GM20431 (cell line): ENCODE results near the gene INPP5D.
"Not testable (repeated sequence)": the region's sequence is repeated elsewhere in the genome, so short reads cannot be mapped to it uniquely, and the experiment has no call there.

ENCODE experiments used
- in situ Hi-C: fragments of 300-500 bp; cut with MseI, MboI; formaldehyde crosslinking; loops from one replicate; pipeline ENCODE4 v1.15.0; 2020; ENCODE audit warnings: low sequenced_read_pairs; ENCODE audit not compliant: unreplicated experiment

The INPP5D gene

DNA sequence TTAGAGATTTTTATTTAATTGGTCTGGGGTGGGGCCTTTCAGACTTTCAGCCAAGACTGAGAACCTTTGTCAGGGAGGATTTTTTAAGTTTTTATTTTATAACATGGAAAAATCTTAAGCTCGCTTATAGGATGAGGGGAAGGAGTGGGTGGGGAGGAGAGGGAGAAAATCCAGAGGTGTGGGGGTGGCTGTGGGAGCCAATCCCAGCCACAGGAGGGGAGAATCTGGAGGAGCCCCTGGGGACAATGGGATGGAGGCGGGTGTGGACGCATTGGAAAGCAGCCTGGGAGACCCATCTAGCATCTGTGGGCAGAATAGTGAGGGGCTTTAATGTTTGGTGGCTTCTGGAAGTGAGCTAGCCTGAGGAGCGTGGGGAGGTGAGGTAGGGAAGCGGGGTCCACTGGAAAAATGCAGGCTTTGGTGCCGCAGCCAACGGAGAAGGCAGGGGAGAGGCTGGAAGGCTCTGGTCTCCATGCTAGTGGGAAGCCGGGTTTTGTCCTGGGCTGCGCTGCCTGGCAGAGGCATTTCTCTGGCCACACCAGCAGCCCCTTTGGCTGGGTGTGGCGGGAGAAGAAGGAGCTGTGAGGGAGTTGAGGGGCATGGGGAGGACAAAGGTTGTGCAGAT lies 11.5 kb upstream of the INPP5D start:
- in situ Hi-C loops, result loop anchor here (25.0 kb wide), 1 partner anchor 436 kb away; no protein-coding TSS in a partner anchor

DNA sequence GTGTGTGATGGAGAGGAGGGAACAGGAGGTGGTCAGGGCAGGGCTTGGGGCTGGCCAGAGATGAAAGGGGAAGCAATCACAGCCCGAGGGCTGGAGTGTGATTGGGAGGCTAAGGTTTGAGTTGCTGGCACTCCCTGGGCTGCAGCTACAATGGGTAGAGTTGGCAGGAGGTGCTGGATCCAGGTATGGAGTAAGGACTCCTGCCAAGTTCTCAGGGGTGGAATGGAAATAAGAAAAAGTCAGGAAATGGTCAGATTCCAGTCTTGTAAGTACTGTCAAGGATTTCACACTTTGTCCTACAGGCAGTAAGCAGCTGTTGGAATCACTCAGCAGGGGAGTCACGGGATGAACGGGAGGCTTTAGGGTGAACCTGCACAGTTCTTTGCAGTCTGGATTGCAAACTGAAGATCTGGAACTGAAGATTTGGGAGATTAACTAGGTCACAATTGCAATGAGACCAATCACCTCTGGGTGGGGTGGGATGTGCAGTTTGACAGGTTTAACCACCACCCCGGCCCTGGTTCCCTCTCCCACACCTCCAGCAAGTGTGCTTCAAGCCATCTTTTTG lies 10.9 kb upstream of the INPP5D start:
- in situ Hi-C loops, result loop anchor here (25.0 kb wide), 1 partner anchor 437 kb away; no protein-coding TSS in a partner anchor

DNA sequence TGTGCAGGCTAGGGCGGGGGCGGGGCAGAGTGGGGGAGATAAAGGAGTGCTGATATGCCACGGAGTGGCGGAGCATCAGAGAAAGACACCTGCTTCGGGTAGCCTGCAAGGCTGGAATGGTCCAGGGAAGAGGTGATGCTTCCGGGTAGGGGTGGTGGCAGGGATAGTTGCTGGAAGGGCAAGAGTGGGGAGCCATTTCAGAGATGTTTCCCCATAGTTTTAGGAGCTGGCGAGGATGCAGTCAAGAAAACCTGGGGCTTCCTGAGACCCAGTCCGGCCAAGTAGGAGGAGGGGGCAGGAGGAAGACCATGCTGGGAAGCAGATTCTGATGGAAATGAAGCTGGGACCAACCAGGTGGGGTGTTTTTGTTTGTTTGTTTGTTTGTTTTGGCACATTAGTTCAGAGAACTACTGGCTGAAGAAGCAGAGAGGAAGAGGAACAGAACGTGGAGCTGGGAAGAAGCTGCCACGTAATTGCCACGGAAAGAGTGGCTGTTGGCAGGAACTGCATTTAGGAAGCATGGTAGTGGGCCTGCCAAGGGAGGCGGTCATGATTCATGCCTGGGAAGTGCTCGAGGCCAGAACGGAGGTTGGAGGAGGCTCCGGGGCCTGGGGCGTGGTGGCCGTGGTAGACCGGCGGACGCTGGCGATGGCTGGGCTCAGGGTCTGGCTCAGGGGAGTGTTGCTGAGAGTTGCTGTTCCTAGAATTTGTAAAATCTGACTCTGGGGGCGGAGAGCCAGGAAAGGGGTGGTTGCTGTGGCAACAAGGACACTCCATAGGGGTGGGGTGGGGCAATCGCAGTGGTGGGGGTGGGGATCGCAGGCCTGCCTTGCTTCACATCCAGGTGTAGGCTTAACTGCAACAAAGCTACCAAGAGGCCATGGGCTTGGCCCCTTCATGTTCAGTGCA lies 8.6 kb upstream of the INPP5D start:
- in situ Hi-C loops, result no loop called here

GRCh38 chr2:233052517-233052916 lies 7.6 kb upstream of the INPP5D start:
- in situ Hi-C loops, result not testable (repeated sequence)

- in situ Hi-C loops, result no loop called here
Measured at GRCh38 chr2:233053928-233054784, 6.0 kb upstream of the INPP5D start.

- in situ Hi-C loops, result no loop called here
Measured at GRCh38 chr2:233055362-233055761, 4.8 kb upstream of the INPP5D start.

DNA sequence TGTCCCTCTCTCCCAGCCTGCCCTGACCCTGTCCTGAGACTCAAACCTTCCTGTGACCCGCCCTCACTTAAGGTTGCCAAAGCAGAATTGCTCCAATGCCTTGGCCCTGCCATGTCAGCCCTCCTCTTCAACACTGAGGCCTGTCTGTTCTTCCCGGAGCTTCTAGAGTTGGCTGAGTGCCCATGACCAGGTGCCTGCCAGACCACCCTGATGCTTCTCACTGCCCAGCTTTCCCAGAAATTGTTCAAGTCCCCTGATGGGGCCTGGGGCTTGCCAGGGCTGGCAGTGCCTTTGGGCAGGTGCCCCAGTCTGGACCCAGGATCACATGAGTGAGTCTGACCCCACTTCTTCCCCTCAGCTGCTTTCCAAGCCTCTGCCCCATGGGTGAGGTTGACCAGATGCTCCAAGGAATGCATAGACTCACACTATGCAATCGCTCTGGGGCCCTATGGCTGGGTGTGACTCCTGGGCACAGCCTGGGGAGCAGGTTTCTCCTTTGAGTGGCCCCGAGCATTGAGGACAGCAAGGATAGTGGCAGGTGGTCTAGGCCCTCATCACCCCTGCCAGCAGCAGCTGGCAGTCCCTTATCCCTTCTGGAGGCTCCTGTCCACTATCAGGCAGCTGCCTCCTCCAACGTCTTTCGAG lies 3.1 kb upstream of the INPP5D start:
- in situ Hi-C loops, result no loop called here

DNA sequence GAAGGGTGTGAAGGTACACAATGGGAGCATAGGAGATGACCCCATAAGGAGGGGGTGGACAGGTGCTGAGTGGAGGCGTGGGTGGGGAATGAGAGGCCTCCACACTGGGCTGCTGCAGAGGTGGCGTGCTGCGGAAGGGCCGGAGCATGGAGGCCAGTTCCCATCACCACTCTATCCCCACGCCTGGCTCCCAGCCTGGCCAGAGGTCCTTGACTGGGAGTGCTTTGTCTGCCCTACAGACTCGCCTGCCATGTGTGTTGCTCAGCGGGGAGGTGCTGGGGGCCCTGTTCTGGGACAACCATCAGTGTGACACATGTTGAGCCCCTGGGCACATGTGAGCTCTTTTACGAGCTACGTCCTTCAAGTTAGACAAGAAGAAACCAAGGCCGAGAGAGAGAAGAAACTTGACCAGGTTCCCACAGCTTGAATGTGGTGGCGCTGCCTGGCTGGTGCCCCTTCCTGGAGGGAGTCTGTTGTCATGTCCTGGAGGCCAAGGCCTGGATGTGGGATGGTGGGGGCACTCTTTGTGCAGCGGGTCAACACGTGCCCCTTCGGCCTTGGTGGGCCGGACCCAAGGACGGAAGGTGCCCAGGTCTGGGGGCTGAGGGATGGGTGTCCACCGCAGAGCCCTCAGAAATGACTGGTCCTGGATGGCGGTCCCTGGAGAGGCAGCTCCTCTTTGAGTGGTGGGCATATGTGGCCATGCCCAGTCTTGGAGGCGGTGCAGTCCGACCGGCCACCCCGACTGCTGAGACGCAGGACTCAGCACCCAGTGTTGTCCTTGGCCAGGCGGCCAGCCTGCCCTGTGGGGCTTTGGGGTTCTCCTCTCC lies 1.2 kb upstream of the INPP5D start:
- in situ Hi-C loops, result no loop called here

- in situ Hi-C loops, result no loop called here
Measured at GRCh38 chr2:233059547-233059796, 670 bp upstream of the INPP5D start.

DNA sequence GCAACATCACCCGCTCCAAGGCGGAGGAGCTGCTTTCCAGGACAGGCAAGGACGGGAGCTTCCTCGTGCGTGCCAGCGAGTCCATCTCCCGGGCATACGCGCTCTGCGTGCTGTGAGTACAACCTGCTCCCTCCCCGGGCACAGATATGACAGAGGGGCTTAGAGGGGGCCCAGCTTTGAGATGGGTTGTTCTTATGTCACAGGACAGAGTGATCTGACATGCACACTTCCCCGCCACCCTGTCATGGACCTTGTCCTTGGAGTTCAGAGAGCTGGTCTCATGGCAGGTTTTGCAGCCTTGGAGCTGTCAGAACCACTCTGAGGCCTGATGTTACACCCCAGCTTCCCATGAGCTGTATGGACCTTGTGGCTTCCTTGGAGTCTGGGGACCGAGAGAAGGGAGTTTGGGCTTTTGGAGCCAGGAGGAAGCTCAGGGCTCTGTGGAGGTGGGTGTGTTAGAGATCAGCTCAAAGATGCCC lies 398 bp downstream of the INPP5D start:
- in situ Hi-C loops, result no loop called here

DNA sequence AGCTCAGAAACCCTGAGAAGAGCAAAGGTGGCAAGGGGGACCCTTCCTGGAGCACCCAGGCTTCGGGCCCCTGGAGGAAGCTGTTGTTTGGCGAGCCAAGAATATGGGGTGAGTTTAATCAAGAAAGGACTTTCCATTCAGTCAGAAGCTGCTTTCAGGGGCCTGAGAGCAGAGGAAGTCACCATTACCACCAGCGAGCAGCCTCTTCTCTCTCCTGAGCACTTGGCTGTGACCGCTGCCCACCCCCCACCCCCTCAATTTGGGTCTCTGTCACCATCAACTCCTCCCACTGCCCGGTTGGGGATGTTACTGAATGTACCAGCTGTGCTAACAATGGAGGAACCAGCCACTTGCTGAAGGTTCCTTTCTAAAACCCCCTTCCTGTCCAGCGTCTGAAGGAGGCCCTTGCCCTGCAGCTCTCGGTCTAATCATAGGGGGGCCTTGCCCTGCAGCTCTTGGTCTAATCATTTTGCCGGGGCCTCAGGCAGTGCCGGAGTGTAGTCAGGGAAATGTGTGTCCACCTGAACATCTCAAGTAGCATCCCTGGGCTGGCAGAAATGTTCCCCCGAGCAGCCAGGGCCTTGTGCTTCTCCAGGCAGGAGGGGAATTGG lies 943 bp downstream of the INPP5D start:
- in situ Hi-C loops, result no loop called here

- in situ Hi-C loops, result no loop called here
Measured at GRCh38 chr2:233061591-233062450, 1.7 kb downstream of the INPP5D start.

GRCh38 chr2:233062451-233062850 lies 2.3 kb downstream of the INPP5D start:
- in situ Hi-C loops, result no loop called here

GRCh38 chr2:233062946-233063268 lies 2.8 kb downstream of the INPP5D start:
- in situ Hi-C loops, result no loop called here

- in situ Hi-C loops, result no loop called here
Measured at GRCh38 chr2:233063269-233063975, 3.3 kb downstream of the INPP5D start.

DNA sequence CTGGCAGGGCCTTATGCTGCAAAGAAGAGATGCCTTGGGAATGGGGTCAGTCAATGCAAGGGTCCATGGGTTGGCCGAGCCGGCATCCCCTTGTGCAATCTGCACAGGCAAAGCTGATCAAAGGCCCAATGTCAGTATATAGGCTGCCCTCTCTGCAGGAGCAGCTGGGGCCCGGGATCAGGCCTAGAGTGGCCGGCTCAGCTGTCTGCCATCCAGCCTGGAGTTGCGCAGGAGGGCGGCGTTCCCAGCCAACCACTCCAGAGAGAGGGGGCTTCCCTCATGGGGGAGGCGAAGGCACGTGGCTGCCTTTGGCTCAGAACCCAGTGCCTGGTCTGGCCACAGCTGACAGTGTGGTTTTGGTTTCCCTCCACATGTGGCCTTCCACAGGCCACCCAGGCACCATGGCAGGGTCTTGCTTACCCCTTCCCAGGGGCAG lies 3.9 kb downstream of the INPP5D start:
- in situ Hi-C loops, result no loop called here

GRCh38 chr2:233064530-233065199 lies 4.5 kb downstream of the INPP5D start:
- in situ Hi-C loops, result no loop called here
